ENCODE results near the gene AIMP1. TPM values are rescaled to one million over a fixed set of nuclear protein-coding genes. Genes with fewer than 3 reads are reported as not detected.
"Not testable (repeated sequence)": the region's sequence is repeated elsewhere in the genome, so short reads cannot be mapped to it uniquely, and the experiment has no call there.

Gene AIMP1
- total RNA-seq, 2 donors from 2014 or later, result 35.6 to 40.7 TPM

GRCh38 chr4:106384878-106385277 lies 68.5 kb downstream of the AIMP1 start:
- no peak for DNase-seq
- ATAC-seq, result no peak
- intact Hi-C loops (cut with DNase I), result no loop called here

- DNase-seq (no peak), ATAC-seq (no peak)
- intact Hi-C loops (cut with DNase I), result no loop called here
Observed at GRCh38 chr4:106385853-106386393, 69.6 kb downstream of the AIMP1 start.

GRCh38 chr4:106395582-106395981 lies 79.2 kb downstream of the AIMP1 start:
- intact Hi-C loops (cut with DNase I), result no loop called here
- ATAC-seq, result no peak

GRCh38 chr4:106398898-106399297 lies 82.5 kb downstream of the AIMP1 start:
- intact Hi-C loops (cut with DNase I); ATAC-seq; DNase-seq: not testable (repeated sequence)

More at GRCh38 chr4:106395582-106395981, 79.2 kb downstream of the AIMP1 start:
- no peak for DNase-seq

Other genes starting within 250 kb of the AIMP1 start
- 10 to 100 TPM; 19.4 to 22.8 TPM for gene TBCK, start 341 bp upstream of the AIMP1 start, total RNA-seq
- not detected for gene GIMD1, start 52.2 kb downstream of the AIMP1 start, total RNA-seq